CD14-positive monocyte (primary cell): Measurements from ENCODE around the gene PLCB1. TPM values are rescaled to one million over a fixed set of nuclear protein-coding genes. Genes with fewer than 3 reads are reported as not detected.

Experiments used
- DNase-seq, 3 donors: peaks; one replicate each; pipeline ENCODE4 v3.0.0-alpha.2; 2011 to 2022
- H2AFZ ChIP-seq: 2 replicates; pipeline ENCODE4 v1.6.0; 2012; ENCODE audit warnings: mild to moderate bottlenecking, low read depth, low read length, inconsistent platforms; ENCODE audit not compliant: insufficient read depth, poor library complexity, severe bottlenecking
- H3K27ac ChIP-seq, 2 donors: 1 replicate in 1 of 2; 2 replicates in 1 of 2; pipeline ENCODE4 v1.5.1; 2012 to 2013; ENCODE audit warnings: low read length in 2 of 2, control low read depth in 1 of 2, inconsistent platforms in 1 of 2, low read depth in 1 of 2, mild to moderate bottlenecking in 1 of 2
- H3K27me3 ChIP-seq, 2 donors: one replicate each; pipeline versions ENCODE4 v1.6.0 to v1.6.1; 2011 to 2013; ENCODE audit warnings: low read length in 2 of 2; ENCODE audit not compliant: control insufficient read depth in 2 of 2, insufficient read depth in 2 of 2
- H3K36me3 ChIP-seq, 2 donors: replicated peaks in 1 of 2; 1 replicate in 1 of 2; 2 replicates in 1 of 2; pipeline versions ENCODE4 v1.5.1 to v1.6.1; 2012 to 2013; ENCODE audit warnings: low read length in 2 of 2, control low read depth in 1 of 2, inconsistent platforms in 1 of 2, mild to moderate bottlenecking in 1 of 2; ENCODE audit not compliant: insufficient read depth in 2 of 2, control insufficient read depth in 1 of 2
- H3K4me1 ChIP-seq, 2 donors: 1 replicate in 1 of 2; 2 replicates in 1 of 2; pipeline versions ENCODE4 v1.5.1 to v1.6.1; 2012 to 2013; ENCODE audit warnings: low read length in 2 of 2, control low read depth in 1 of 2, inconsistent platforms in 1 of 2, mild to moderate bottlenecking in 1 of 2, moderate library complexity in 1 of 2; ENCODE audit not compliant: insufficient read depth in 2 of 2, control insufficient read depth in 1 of 2
- H3K4me2 ChIP-seq: replicated peaks from 2 replicates; pipeline ENCODE3; 2012; ENCODE audit warnings: low read length, moderate library complexity, mild to moderate bottlenecking; ENCODE audit not compliant: poor library complexity, severe bottlenecking; ENCODE audit errors: extremely low read depth
- H3K4me3 ChIP-seq, 3 experiments: fragments of 200-600 bp in 1 of 3; sonication (generic) in 1 of 3; replicated peaks in 1 of 3; 1 replicate in 2 of 3; 2 replicates in 1 of 3; pipeline ENCODE4 v1.5.1; 2011 to 2013; ENCODE audit warnings: low read length in 3 of 3, mild to moderate bottlenecking in 3 of 3, control low read depth in 2 of 3, low read depth in 2 of 3, inconsistent platforms in 1 of 3, moderate library complexity in 1 of 3
- H3K79me2 ChIP-seq: 2 replicates; pipeline ENCODE4 v1.6.0; 2012; ENCODE audit warnings: mild to moderate bottlenecking, control low read depth, inconsistent platforms, low read length, moderate library complexity; ENCODE audit not compliant: insufficient read depth
- H3K9ac ChIP-seq: 2 replicates; pipeline ENCODE4 v1.6.0; 2017; ENCODE audit warnings: low read length, mild to moderate bottlenecking; ENCODE audit not compliant: insufficient read depth, poor library complexity, severe bottlenecking
- H3K9me3 ChIP-seq, 2 donors: replicated peaks in 1 of 2; 1 replicate in 1 of 2; 2 replicates in 1 of 2; pipeline versions ENCODE4 v1.5.1 to v1.6.1; 2012 to 2013; ENCODE audit warnings: low read length in 2 of 2, control low read depth in 1 of 2; ENCODE audit not compliant: control insufficient read depth in 1 of 2, insufficient read depth in 1 of 2
- H4K20me1 ChIP-seq: 2 replicates; pipeline ENCODE4 v1.6.0; 2012; ENCODE audit warnings: mild to moderate bottlenecking, low read length, control low read depth, moderate library complexity; ENCODE audit not compliant: insufficient read depth
- H3K27ac Mint-ChIP-seq, 7 donors: one replicate each; pipeline ENCODE4 v1.8.0; 2020; ENCODE audit warnings: mild to moderate bottlenecking in 7 of 7, mixed read lengths in 7 of 7, moderate library complexity in 6 of 7, inconsistent platforms in 2 of 7
- H3K27me3 Mint-ChIP-seq, 3 donors: one replicate each; pipeline ENCODE4 v1.8.0; 2021 to 2022; ENCODE audit warnings: low read depth in 3 of 3, mild to moderate bottlenecking in 3 of 3, mixed read lengths in 3 of 3, moderate library complexity in 3 of 3, inconsistent platforms in 1 of 3
- H3K36me3 Mint-ChIP-seq, 2 donors: one replicate each; pipeline ENCODE4 v1.8.0; 2020; ENCODE audit warnings: mixed read lengths in 2 of 2, inconsistent platforms in 1 of 2, mild to moderate bottlenecking in 1 of 2
- H3K4me1 Mint-ChIP-seq: one replicate; pipeline ENCODE4 v1.8.0; 2020; ENCODE audit warnings: mild to moderate bottlenecking, mixed read lengths
- H3K4me3 Mint-ChIP-seq, 2 donors: one replicate each; pipeline ENCODE4 v1.8.0; 2020; ENCODE audit warnings: mild to moderate bottlenecking in 2 of 2, mixed read lengths in 2 of 2, moderate library complexity in 1 of 2
- H3K9me3 Mint-ChIP-seq, 7 donors: one replicate each; pipeline ENCODE4 v1.8.0; 2020 to 2022; ENCODE audit warnings: mixed read lengths in 7 of 7, mild to moderate bottlenecking in 6 of 7, moderate library complexity in 6 of 7, inconsistent platforms in 2 of 7
- WGBS: methylation state at CpG from one replicate; pipeline ENCODE4 v1.1.5; 2013; ENCODE audit warnings: missing lambda C conversion rate; ENCODE audit not compliant: insufficient coverage; 5-methylcytosine and 5-hydroxymethylcytosine counted together
- intact Hi-C, 2 donors: fragments of 100-400 bp; cut with micrococcal nuclease; formaldehyde crosslinking; loops; one replicate each; pipeline versions ENCODE4 v1.15.0 to v1.15.1; 2023
- polyA plus RNA-seq, 3 donors: library from polyadenylated mRNA; depleted of rRNA in 1 of 3; unstranded in 2 of 3; stranded (reverse) in 1 of 3; fragments of 300-500 nt in 2 of 3; fragments of >200 nt in 1 of 3; fragmentation: Illumina TruSeq in 2 of 3; gene quantifications; 1 replicate in 2 of 3; 2 replicates in 1 of 3; pipeline ENCODE4 v1.2.3, GENCODE V29; 2012 to 2021
- TF ChIP-seq, protein P1 (sequence below): fragments of 200-600 bp; IDR thresholded peaks from one replicate; pipeline ENCODE4 v1.8.0; 2022; ENCODE audit warnings: antibody characterized with exemption, mild to moderate bottlenecking

PLCB1 gene
- polyA plus RNA-seq, 3 donors, result 8.6 to 16.4 (median 13.2) TPM

DNA sequence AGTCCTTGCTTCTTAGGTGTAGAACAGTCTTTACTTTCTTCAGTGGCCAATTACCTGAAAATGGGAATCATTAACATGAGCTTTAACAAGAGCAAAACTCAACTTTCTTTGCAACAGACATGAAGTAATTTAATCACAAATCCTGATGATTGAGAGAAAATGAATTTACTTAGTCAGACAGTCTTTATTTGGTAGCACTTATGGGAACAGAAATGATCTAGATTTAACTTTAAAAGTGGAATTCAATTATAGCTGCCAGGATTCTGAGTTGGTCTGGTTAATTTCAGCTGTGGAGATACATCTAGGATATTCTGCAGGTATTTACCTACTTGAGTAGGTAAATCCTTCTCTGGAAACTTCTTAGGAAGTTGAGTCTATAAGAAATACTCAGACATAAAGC, 492.6 kb downstream of the PLCB1 start:
- H3K36me3 ChIP-seq, result no peaks in the 10 kb centered on the region
- intact Hi-C loops, result no loop called here
- Mint-ChIP-seq H3K27ac (no peak overlapping the region), H3K4me1 (no peaks in the 10 kb centered on the region), H3K36me3 (peaks cover 3 to 5% of the 10 kb centered on the region in 2 donors), H3K9me3 (no peaks in the 10 kb centered on the region), H3K4me3 (no peak overlapping the region), H3K27me3 (no peaks in the 10 kb centered on the region)
- TF ChIP-seq, protein P1, sequence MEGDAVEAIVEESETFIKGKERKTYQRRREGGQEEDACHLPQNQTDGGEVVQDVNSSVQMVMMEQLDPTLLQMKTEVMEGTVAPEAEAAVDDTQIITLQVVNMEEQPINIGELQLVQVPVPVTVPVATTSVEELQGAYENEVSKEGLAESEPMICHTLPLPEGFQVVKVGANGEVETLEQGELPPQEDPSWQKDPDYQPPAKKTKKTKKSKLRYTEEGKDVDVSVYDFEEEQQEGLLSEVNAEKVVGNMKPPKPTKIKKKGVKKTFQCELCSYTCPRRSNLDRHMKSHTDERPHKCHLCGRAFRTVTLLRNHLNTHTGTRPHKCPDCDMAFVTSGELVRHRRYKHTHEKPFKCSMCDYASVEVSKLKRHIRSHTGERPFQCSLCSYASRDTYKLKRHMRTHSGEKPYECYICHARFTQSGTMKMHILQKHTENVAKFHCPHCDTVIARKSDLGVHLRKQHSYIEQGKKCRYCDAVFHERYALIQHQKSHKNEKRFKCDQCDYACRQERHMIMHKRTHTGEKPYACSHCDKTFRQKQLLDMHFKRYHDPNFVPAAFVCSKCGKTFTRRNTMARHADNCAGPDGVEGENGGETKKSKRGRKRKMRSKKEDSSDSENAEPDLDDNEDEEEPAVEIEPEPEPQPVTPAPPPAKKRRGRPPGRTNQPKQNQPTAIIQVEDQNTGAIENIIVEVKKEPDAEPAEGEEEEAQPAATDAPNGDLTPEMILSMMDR, result no peak
- no peak overlapping the region for H2AFZ ChIP-seq
- no peak for DNase-seq
- no peak overlapping the region for H3K4me2 ChIP-seq
- no peaks in the 10 kb centered on the region for H3K27me3 ChIP-seq
- no peak overlapping the region for H3K4me3 ChIP-seq
- H3K9me3 ChIP-seq, result no peaks in the 10 kb centered on the region
- H3K9ac ChIP-seq, result no peak overlapping the region
- H4K20me1 ChIP-seq, result no peaks in the 10 kb centered on the region
- no peaks in the 10 kb centered on the region for H3K4me1 ChIP-seq
- H3K27ac ChIP-seq, result no peak overlapping the region
- no peaks in the 10 kb centered on the region for H3K79me2 ChIP-seq

DNA sequence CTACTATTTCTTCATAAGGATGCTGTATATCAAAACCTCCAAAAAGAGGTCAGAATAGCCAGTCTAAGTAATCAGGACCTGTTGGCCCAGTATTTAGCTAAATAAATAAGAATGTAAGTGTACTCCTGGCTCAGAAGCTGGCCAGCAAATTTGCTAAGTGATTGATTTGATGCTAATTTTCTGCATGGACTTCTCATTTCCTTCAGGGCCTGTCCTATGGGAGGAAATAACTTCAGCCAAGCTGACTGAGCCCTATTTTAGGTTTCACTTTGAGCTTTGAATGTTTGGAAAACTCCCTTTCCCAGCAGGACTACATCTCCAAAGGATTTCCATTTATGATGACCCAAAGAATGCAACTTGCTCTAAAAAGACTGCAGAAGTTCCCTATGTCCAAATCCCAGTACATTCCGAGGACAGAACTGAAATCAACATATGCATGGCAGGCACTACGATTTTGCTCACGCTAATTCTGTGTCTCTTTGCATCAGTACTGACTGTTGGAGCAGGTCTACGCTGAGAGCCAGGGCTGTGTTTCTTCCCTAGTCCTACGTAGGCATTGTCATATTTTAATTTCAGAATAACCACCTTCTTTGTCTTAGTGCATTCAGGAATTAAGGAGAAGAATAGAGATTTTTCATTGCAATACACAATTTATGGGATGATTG, 495.4 kb downstream of the PLCB1 start:
- Histone ChIP-seq H2AFZ (no peak overlapping the region), H3K9me3 (no peaks in the 10 kb centered on the region), H3K9ac (no peak overlapping the region), H3K79me2 (no peaks in the 10 kb centered on the region), H3K27ac (no peak overlapping the region), H3K4me1 (no peaks in the 10 kb centered on the region), H3K27me3 (no peaks in the 10 kb centered on the region), H3K36me3 (no peaks in the 10 kb centered on the region), H4K20me1 (no peaks in the 10 kb centered on the region), H3K4me3 (no peak overlapping the region), H3K4me2 (no peak overlapping the region)
- DNase-seq, result no peak
- intact Hi-C loops, result no loop called here
- 97% methylated on average over 3 of the region's 5 CpGs for WGBS
- peaks cover 0 to 2% (median 0%) of the 10 kb centered on the region in 7 donors for H3K9me3 Mint-ChIP-seq
- H3K4me3 Mint-ChIP-seq, result no peak overlapping the region
- H3K27ac Mint-ChIP-seq, result no peak overlapping the region
- no peaks in the 10 kb centered on the region for H3K4me1 Mint-ChIP-seq
- TF ChIP-seq, protein P1, result no peak
- H3K36me3 Mint-ChIP-seq, result peaks cover 7 to 10% of the 10 kb centered on the region in 2 donors
- H3K27me3 Mint-ChIP-seq, result peaks cover 0 to 2% (median 1%) of the 10 kb centered on the region in 3 donors
